Neuronal stem cell (in vitro differentiated cells): ENCODE measurements around the gene GRIK4.

ENCODE experiments used
- DNase-seq: peaks from one replicate; pipeline ENCODE4 v3.0.0-alpha.2; 2013; ENCODE audit warnings: low spot score
- H2AFZ ChIP-seq: one replicate; pipeline ENCODE4 v1.6.1; 2013; ENCODE audit warnings: mild to moderate bottlenecking, low read length, inconsistent platforms
- H2AK5ac ChIP-seq: 2 replicates; pipeline ENCODE4 v1.6.1; 2013; ENCODE audit warnings: low read depth, mild to moderate bottlenecking, inconsistent platforms, low read length, moderate library complexity, mixed read lengths
- H2BK120ac ChIP-seq: 2 replicates; pipeline ENCODE4 v1.6.1; 2013; ENCODE audit warnings: low read depth, mild to moderate bottlenecking, inconsistent platforms, low read length, moderate library complexity, mixed read lengths
- H2BK12ac ChIP-seq: one replicate; pipeline ENCODE4 v1.6.1; 2013; ENCODE audit warnings: low read length, inconsistent platforms
- H2BK15ac ChIP-seq: 2 replicates; pipeline ENCODE4 v1.6.1; 2013; ENCODE audit warnings: mild to moderate bottlenecking, low read length, inconsistent platforms, mixed read lengths
- H2BK5ac ChIP-seq: one replicate; pipeline ENCODE4 v1.6.1; 2013; ENCODE audit warnings: inconsistent platforms, mild to moderate bottlenecking, low read length, moderate library complexity
- H3K14ac ChIP-seq: one replicate; pipeline ENCODE4 v1.6.1; 2013; ENCODE audit warnings: low read length, inconsistent platforms
- H3K18ac ChIP-seq: 2 replicates; pipeline ENCODE4 v1.6.1; 2013; ENCODE audit warnings: low read length, inconsistent platforms
- H3K23ac ChIP-seq: 2 replicates; pipeline ENCODE4 v1.6.1; 2013; ENCODE audit warnings: low read depth, mild to moderate bottlenecking, mixed read lengths, low read length, inconsistent platforms; ENCODE audit not compliant: poor library complexity
- H3K27ac ChIP-seq: replicated peaks from 3 replicates; pipeline ENCODE4 v1.5.1; 2013; ENCODE audit warnings: low read length, inconsistent platforms
- H3K27me3 ChIP-seq, 3 experiments: 2 replicates each; pipeline ENCODE4 v1.6.1; 2013; ENCODE audit warnings: low read length in 3 of 3, mild to moderate bottlenecking in 2 of 3, inconsistent platforms in 1 of 3, low read depth in 1 of 3, mixed read lengths in 1 of 3, moderate library complexity in 1 of 3; ENCODE audit not compliant: control insufficient read depth in 3 of 3, insufficient read depth in 3 of 3
- H3K36me3 ChIP-seq, 2 donors: replicated peaks in 1 of 2; 2 replicates each; pipeline ENCODE4 v1.6.1; 2013; ENCODE audit warnings: low read length in 2 of 2; ENCODE audit not compliant: control insufficient read depth in 2 of 2, insufficient read depth in 2 of 2
- H3K4ac ChIP-seq: 2 replicates; pipeline ENCODE4 v1.6.1; 2013; ENCODE audit warnings: inconsistent platforms, mild to moderate bottlenecking, low read length, moderate library complexity
- H3K4me1 ChIP-seq, 2 donors: 1 replicate in 1 of 2; 2 replicates in 1 of 2; pipeline ENCODE4 v1.6.1; 2013; ENCODE audit warnings: low read length in 2 of 2, low read depth in 1 of 2; ENCODE audit not compliant: control insufficient read depth in 2 of 2, insufficient read depth in 1 of 2
- H3K4me2 ChIP-seq: one replicate; pipeline ENCODE4 v1.6.1; 2013; ENCODE audit warnings: mild to moderate bottlenecking, low read length, inconsistent platforms; ENCODE audit not compliant: insufficient read depth, poor library complexity, severe bottlenecking
- H3K4me3 ChIP-seq, 2 donors: 2 replicates each; pipeline ENCODE4 v1.5.1; 2013; ENCODE audit warnings: low read length in 2 of 2, mild to moderate bottlenecking in 2 of 2, inconsistent platforms in 1 of 2, moderate library complexity in 1 of 2
- H3K79me1 ChIP-seq: one replicate; pipeline ENCODE4 v1.6.1; 2013; ENCODE audit warnings: low read depth, mild to moderate bottlenecking, inconsistent platforms, low read length, moderate library complexity
- H3K9ac ChIP-seq: one replicate; pipeline ENCODE4 v1.6.1; 2013; ENCODE audit warnings: mild to moderate bottlenecking, low read depth, low read length, inconsistent platforms; ENCODE audit not compliant: poor library complexity
- H3K9me3 ChIP-seq, 2 donors: replicated peaks in 1 of 2; 2 replicates each; pipeline versions ENCODE3 to v1.6.1; 2013; ENCODE audit warnings: low read length in 2 of 2, mild to moderate bottlenecking in 2 of 2, inconsistent platforms in 1 of 2, low read depth in 1 of 2, mixed read lengths in 1 of 2, moderate library complexity in 1 of 2; ENCODE audit not compliant: control insufficient read depth in 2 of 2, insufficient read depth in 1 of 2
- H4K8ac ChIP-seq: one replicate; pipeline ENCODE4 v1.6.1; 2013; ENCODE audit warnings: low read depth, mild to moderate bottlenecking, inconsistent platforms, low read length, moderate library complexity
- H4K91ac ChIP-seq: one replicate; pipeline ENCODE4 v1.6.1; 2013; ENCODE audit warnings: low read length, low read depth, mild to moderate bottlenecking, inconsistent platforms; ENCODE audit not compliant: poor library complexity
- WGBS, 2 donors: extraction: QIAGEN DNeasy Blood & Tissue Kit; methylation state at CpG; one replicate each; pipeline ENCODE4 v1.1.7; 2013; ENCODE audit warnings: missing lambda C conversion rate in 2 of 2, mixed read lengths in 1 of 2; ENCODE audit not compliant: insufficient read length in 2 of 2, insufficient replicate concordance in 1 of 2; ENCODE audit errors: extremely low coverage in 2 of 2; 5-methylcytosine and 5-hydroxymethylcytosine counted together

The GRIK4 gene

DNA sequence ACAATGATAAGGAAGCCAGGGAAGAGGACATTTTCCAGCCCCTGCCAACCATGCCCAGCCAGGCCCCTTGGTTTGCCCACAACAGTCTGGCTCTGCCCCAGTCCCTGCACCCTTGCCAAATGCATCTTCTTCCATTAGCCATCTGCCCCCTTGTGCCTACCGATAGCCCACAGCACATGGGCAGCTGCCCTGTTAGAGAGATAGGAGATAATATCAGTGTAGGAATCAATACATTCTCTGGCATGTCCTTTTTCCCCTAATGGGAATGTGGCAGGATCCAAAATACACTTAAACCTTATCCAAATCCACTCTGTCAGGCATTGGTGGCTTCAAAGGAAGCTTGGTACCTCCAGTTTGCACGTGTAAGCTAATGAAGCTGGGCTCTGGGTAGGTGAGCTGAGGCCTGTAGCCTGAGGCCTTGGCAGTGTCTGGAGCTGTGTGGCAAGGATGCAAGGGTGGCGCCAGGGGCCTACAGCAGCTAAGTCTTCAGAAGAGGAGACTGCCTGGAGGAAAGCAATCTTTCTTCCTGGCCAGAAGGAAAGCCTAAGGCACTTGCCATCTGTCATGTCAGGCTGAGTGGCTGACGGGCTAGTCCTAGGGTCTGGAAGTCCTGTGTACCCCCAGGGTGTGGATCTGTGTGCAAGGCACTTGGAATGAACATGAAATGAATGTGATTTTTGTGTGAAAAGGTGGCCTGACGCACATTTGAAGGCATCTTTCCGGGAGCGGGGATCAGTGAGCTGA, 348.2 kb downstream of the GRIK4 start:
- Histone ChIP-seq H4K8ac (no peak overlapping the region), H2BK15ac (peak overlapping the region; percentile 54), H3K4me1 (peaks cover 3 to 8% of the 10 kb centered on the region in 2 donors), H3K23ac (no peak overlapping the region), H3K4ac (no peak overlapping the region), H3K36me3 (no peaks in the 10 kb centered on the region), H2BK5ac (no peak overlapping the region), H3K79me1 (no peaks in the 10 kb centered on the region), H2AFZ (no peak overlapping the region), H2AK5ac (peak overlapping the region; percentile 47), H3K27ac (no peak overlapping the region), H2BK12ac (no peak overlapping the region), H3K14ac (no peak overlapping the region), H3K4me2 (no peak overlapping the region), H3K4me3 (no peak overlapping the region), H2BK120ac (no peak overlapping the region), H4K91ac (no peak overlapping the region), H3K9ac (no peak overlapping the region), H3K9me3 (peaks cover 0 to 3% of the 10 kb centered on the region in 2 donors), H3K18ac (peak overlapping the region; percentile 54), H3K27me3 (no peaks in the 10 kb centered on the region)
- DNase-seq: no peak
- no CpG with 5 or more reads among the region's 7 CpGs for WGBS, 2 donors

DNA sequence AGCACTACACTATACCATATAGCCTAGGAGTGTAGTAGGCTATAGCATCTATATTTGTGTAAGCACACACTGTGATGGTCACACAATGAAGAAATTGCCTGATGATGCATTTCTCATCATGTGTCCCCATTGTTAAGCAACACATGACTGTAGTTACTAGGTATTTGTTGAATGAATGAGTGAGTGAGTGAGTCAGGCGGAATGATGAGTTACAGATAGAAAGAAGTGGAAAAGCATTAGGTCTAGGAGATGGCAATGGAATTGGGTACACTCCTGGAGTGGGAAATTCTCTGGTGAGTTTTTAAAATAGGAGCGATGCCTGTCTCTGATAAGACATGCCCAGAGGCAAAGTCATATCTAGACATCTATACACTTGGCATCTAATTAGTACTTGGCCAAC, 351.8 kb downstream of the GRIK4 start:
- H2BK12ac ChIP-seq: no peak overlapping the region
- H4K91ac ChIP-seq: no peak overlapping the region
- H3K9ac ChIP-seq: no peak overlapping the region
- no peak overlapping the region for H3K23ac ChIP-seq
- no peak overlapping the region for H3K18ac ChIP-seq
- H2BK120ac ChIP-seq: no peak overlapping the region
- no peak overlapping the region for H3K4me3 ChIP-seq
- no peak overlapping the region for H4K8ac ChIP-seq
- H3K4me1 ChIP-seq: peaks cover 3 to 11% of the 10 kb centered on the region in 2 donors
- H2BK15ac ChIP-seq: no peak overlapping the region
- no peak overlapping the region for H3K14ac ChIP-seq
- no peak for DNase-seq
- WGBS, 2 donors: no CpG with 5 or more reads among the region's 2 CpGs
- H3K4ac ChIP-seq: no peak overlapping the region
- H2BK5ac ChIP-seq: no peak overlapping the region
- peaks cover 0 to 3% of the 10 kb centered on the region in 2 donors for H3K9me3 ChIP-seq
- no peak overlapping the region for H3K27ac ChIP-seq
- H3K79me1 ChIP-seq: no peaks in the 10 kb centered on the region
- no peaks in the 10 kb centered on the region for H3K36me3 ChIP-seq
- H3K4me2 ChIP-seq: no peak overlapping the region
- no peak overlapping the region for H2AFZ ChIP-seq
- no peaks in the 10 kb centered on the region for H3K27me3 ChIP-seq
- H2AK5ac ChIP-seq: no peak overlapping the region

- H3K14ac ChIP-seq: no peak overlapping the region
- WGBS, 2 donors: no CpG with 5 or more reads among the region's 8 CpGs
Observed at GRCh38 chr11:120867024-120867423, 355.5 kb downstream of the GRIK4 start.

DNA sequence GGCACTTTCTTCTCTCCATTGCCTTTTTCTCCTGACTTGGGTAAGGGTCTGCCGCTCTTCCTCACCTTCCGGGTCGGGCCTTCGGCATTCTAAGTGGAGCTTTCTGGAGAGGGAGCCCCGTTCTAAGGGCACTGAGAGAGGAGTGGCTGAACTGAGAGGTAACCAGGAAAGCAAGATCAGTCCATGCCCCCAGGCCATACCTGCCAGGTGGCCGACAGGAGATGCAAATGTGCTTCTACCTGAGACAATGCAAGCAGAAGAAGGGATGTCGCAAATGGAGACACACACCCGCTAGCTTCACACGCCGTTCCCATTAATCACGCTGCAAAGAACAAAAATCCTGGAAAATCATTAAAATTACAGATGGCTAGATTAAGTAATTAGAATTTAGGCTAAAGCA, 356.0 kb downstream of the GRIK4 start:
- WGBS, 2 donors: no CpG with 5 or more reads among the region's 11 CpGs
- no peak for DNase-seq
- Histone ChIP-seq H3K4me2 (no peak overlapping the region), H3K36me3 (no peaks in the 10 kb centered on the region), H4K91ac (no peak overlapping the region), H3K4ac (no peak overlapping the region), H2BK15ac (no peak overlapping the region), H3K23ac (no peak overlapping the region), H3K27me3 (no peaks in the 10 kb centered on the region), H2BK120ac (no peak overlapping the region), H3K27ac (no peak overlapping the region), H2AK5ac (no peak overlapping the region), H3K9ac (no peak overlapping the region), H4K8ac (no peak overlapping the region), H3K79me1 (no peaks in the 10 kb centered on the region), H3K9me3 (no peaks in the 10 kb centered on the region), H2BK5ac (no peak overlapping the region), H3K4me3 (no peak overlapping the region), H2BK12ac (no peak overlapping the region), H3K18ac (no peak overlapping the region), H3K14ac (no peak overlapping the region), H2AFZ (no peak overlapping the region), H3K4me1 (peaks cover 0 to 3% of the 10 kb centered on the region in 2 donors)

More at GRCh38 chr11:120867024-120867423, 355.5 kb downstream of the GRIK4 start:
- Histone ChIP-seq H2AFZ (no peak overlapping the region), H3K27ac (no peak overlapping the region), H3K27me3 (no peaks in the 10 kb centered on the region), H2BK12ac (no peak overlapping the region), H2BK15ac (no peak overlapping the region), H3K23ac (no peak overlapping the region), H3K18ac (no peak overlapping the region), H3K4me3 (no peak overlapping the region), H4K8ac (no peak overlapping the region), H3K4me2 (no peak overlapping the region), H3K79me1 (no peaks in the 10 kb centered on the region), H3K9me3 (no peaks in the 10 kb centered on the region), H3K36me3 (no peaks in the 10 kb centered on the region), H3K4me1 (peaks cover 0 to 3% of the 10 kb centered on the region in 2 donors), H3K4ac (no peak overlapping the region), H2BK5ac (no peak overlapping the region), H3K9ac (no peak overlapping the region), H4K91ac (no peak overlapping the region), H2AK5ac (no peak overlapping the region), H2BK120ac (no peak overlapping the region)
- DNase-seq: no peak
